GM13977 (cell line): ENCODE measurements around the gene ADAM8.
A peak's percentile ranks its signal among the peaks of the same experiment; 100 is the strongest.

Source experiments
- DNase-seq: peaks from one replicate; pipeline ENCODE4 v3.0.0; 2012; ENCODE audit warnings: low spot score
- in situ Hi-C: fragments of 300-500 bp; cut with MboI; formaldehyde crosslinking; loops from one replicate; pipeline ENCODE4 v1.12.0; 2022; ENCODE audit warnings: low sequenced_read_pairs, low pct_unique_long_range_greater_than_20kb, mixed read lengths, inconsistent platforms; ENCODE audit not compliant: unreplicated experiment
- TF ChIP-seq, protein P1 (sequence below): IDR thresholded peaks from 2 replicates; pipeline ENCODE4 v1.5.1; 2012; ENCODE audit warnings: mild to moderate bottlenecking, control low read depth; ENCODE audit not compliant: insufficient read depth; ENCODE audit errors: extremely low read depth, missing control alignments

Gene ADAM8

DNA sequence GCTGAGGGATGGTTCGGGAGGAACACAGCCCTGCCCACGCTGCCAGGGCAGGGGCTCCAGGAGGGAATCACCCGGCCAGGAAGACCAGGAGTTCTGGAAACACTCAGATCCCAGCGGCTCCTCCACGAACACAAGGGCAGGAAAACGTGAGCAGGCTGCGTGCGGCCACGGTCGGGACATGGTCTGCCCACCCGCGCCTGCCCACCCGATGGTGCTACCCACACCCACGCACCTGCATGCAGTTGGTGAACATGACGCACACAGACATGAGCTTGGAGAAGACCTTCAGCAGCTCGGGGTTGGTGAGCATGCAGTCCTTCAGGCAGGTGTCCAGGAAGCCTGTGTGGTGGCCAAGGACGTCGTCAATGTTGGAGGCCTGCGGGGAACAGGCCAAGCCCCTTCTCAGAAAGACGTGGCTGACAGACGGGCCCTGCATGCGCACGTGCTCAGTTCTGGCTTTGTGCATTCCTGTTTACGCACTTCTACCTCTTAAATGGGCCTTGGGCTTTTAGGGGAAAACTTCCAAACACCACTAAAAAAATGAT lies 6.2 kb upstream of the ADAM8 start:
- TF ChIP-seq, protein P1, sequence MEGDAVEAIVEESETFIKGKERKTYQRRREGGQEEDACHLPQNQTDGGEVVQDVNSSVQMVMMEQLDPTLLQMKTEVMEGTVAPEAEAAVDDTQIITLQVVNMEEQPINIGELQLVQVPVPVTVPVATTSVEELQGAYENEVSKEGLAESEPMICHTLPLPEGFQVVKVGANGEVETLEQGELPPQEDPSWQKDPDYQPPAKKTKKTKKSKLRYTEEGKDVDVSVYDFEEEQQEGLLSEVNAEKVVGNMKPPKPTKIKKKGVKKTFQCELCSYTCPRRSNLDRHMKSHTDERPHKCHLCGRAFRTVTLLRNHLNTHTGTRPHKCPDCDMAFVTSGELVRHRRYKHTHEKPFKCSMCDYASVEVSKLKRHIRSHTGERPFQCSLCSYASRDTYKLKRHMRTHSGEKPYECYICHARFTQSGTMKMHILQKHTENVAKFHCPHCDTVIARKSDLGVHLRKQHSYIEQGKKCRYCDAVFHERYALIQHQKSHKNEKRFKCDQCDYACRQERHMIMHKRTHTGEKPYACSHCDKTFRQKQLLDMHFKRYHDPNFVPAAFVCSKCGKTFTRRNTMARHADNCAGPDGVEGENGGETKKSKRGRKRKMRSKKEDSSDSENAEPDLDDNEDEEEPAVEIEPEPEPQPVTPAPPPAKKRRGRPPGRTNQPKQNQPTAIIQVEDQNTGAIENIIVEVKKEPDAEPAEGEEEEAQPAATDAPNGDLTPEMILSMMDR, result no peak
- in situ Hi-C loops, result no loop called here
- no peak for DNase-seq

DNA sequence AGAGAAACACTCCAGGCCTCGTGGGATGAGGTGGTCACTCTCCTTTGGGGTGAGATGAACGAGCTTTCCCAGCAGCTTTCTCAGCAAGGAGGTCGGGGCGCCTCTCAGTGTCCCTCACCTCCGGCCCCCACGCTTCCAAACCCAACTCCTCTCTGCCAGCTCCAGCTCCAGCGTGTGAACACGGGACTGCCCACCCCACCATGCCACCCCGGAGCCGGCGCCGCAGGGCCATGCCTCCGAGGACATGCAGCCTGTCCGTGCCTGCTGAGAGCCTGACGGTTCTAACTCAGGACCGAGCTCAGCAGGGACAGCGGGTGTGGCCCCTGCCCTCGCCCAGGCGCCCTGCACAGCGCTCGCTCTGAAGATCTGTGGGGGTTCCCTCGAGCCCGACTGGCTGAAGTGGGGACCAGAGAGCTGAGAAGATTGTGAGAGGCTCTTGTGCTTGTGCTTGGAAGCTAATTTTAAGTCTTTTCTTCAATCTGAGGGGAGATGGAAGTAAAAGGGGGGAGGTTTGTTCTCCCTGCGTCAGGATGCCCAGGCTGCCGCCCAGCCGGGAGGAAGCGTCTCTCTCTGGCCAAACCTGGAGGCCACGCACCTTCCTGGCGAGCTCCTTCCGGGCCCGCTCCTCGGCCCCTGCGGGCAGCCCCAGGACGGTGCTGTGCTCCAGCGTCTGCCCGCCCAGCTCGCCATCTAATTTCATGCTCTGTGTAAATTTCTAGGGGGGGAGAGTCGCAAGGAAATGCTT lies 5.1 kb upstream of the ADAM8 start:
- no peak for DNase-seq
- TF ChIP-seq, protein P1, result no peak
- in situ Hi-C loops, result no loop called here

DNA sequence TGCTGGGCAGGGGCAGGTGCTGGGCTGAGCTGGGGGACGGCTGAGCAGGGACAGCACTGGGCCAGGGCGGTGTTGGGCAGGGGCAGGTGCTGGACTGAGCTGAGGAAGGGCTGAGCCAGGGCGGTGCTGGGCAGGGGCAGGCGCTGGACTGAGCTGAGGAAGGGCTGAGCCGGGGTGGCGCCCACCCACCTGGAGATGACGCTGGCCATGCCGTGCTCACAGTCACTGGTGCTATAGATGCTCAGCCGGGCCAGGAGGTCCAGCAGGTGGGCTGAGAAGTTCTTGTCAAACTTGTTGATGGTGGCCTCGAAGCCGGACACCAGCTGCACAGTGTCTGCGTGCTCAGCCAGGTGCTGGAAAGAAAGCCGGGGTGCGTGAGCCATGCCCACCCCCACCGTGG lies 4.4 kb upstream of the ADAM8 start:
- in situ Hi-C loops, result no loop called here
- DNase-seq, result no peak
- TF ChIP-seq, protein P1, result no peak

DNA sequence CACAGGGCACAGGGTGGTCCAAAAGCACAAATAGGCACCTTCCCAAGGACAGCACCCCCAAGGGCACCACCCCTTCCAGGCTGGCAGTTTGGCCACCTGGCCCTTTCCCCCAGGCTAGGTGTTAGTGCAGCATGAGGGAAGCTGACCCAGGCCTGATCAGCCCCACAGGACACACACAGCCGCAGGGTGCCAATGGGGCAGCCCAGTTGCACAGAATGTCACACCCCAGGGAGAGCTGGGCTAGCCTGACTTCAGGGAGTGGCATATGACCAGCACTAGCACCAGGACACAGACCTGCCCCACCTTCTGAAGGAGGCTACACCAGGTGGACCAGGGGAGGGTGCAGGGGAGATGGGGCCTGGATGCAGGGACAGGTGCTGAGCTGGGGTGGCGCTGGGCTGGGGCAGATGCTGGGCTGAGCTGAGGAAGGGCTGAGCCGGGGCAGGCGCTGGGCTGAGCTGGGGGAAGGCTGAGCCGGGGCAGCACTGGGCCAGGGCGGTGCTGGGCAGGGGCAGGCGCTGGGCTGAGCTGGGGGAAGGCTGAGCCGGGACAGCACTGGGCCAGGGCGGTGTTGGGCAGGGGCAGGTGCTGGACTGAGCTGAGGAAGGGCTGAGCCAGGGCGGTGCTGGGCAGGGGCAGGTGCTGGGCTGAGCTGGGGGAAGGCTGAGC lies 3.9 kb upstream of the ADAM8 start:
- TF ChIP-seq, protein P1, result no peak
- in situ Hi-C loops, result no loop called here
- DNase-seq, result no peak

DNA sequence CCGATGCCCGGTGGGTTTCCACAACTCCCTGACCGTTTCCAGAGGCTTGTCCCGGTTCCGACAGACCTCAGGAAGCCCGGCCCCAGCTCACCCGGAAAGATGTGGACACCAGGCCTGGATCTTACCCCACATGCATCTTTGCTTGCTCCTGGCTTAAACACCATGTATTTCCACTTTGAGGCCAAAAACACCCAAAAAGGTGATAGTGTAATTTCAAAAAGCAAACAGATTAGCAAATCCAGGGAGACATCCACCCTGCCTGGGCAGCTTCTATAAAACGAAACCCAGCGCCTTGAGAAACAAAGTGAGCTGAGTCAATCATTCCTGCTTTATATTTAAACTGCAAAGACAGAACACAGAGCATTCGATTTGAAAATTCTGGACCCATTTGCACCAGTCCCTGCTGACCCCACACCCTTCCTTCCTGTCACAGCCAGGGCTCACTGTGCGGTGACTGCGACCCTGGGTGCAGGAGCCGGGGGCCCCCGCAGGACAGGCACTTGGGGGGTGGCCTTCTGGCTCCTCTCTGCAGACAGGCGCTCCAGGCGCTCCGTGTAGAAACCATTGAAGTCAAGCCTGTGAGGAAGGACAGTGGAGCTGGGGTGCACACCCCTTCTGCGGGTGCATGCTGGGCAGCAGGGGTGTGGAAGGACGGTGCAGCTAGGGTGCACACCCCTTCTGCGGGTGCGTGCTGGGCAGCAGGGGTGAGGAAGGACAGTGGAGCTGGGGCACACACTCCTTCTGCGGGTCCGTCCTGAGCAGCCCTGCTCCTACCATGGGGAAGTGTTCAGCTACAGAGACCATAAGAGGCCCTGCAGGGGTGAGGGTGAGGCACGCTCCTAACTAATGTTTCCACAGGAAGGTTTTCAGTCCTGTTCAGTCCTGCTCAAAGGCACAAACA lies 2.9 kb upstream of the ADAM8 start:
- in situ Hi-C loops, result no loop called here
- no peak for DNase-seq
- TF ChIP-seq, protein P1, result no peak

DNA sequence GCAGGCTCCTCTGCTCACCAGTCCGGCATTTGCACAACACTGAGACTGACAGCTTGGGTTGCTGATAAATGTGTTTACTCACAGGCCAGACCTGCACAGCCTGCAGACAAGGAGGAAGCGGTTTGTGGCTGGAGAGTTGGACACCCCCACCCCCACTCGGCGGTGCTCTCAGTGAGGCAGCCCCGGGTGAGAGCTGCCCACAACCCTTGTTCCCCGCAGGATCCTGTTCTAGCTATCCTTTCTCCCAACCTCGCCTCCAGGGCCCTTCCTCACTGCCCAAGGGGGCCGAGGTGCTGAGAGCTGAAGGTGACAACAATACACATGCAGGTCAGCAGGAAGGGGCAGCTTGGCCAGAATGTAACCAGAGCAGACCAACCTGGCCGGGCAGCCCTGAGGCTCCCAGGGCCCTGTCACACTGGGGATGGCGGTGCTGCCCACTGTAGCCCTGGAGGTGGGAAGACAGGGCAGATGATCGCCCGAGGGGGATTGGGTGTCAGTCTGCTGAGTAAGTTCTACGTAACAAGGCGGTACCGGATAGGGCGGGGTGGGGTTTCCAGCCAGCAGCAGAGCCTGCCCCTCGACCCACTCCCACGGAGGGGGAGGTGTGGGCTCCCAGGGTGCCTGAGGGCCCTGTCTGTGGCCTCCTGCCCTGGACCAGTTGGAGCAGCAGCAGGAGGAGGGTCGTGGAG lies 2.1 kb upstream of the ADAM8 start:
- TF ChIP-seq, protein P1, result no peak
- peak; percentile 89 for DNase-seq
- in situ Hi-C loops, result no loop called here
